ENCODE results near the gene CFAP44. TPM values are rescaled to one million over a fixed set of nuclear protein-coding genes. Genes with fewer than 3 reads are reported as not detected.

The CFAP44 gene
- polyA plus RNA-seq, 10 donors, result 3.3 to 13.8 (median 6.0) TPM

Other genes starting within 250 kb of the CFAP44 start
- gene BOC, start 229.9 kb downstream of the CFAP44 start, polyA plus RNA-seq (ENCODE audit: insufficient read length in 10 of 10), result 100 to 1,000 TPM in 1 of 10 donors, 10 to 100 TPM in 9; 46.9 to 103 (median 66.5) TPM
- gene SPICE1, start 73.7 kb upstream of the CFAP44 start, polyA plus RNA-seq (ENCODE audit: insufficient read length in 10 of 10), result 10 to 100 TPM in 4 of 10 donors, 1 to 10 TPM in 6; 8.1 to 12.2 (median 9.9) TPM
- gene SIDT1, start 91.1 kb upstream of the CFAP44 start, polyA plus RNA-seq (ENCODE audit: insufficient read length in 10 of 10), result 1 to 10 TPM in 9 of 10 donors, under 1 TPM in 1; 0.81 to 3.5 (median 2.1) TPM

Measured in muscle of back (tissue), 10 donors.